GM18517 (cell line): ENCODE data around the gene MTRR.
A peak's percentile ranks its signal among the peaks of the same experiment; 100 is the strongest.

Experiments used
- ATAC-seq: cut with Tn5 transposase; IDR thresholded peaks from one replicate; pipeline ENCODE4 v1.9.1; 2021; ENCODE audit warnings: mild to moderate bottlenecking, moderate library complexity; ENCODE audit not compliant: unreplicated experiment

The MTRR gene

GRCh38 chr5:7894439-7894838 lies 25.5 kb downstream of the MTRR start:
- ATAC-seq = no peak

- ATAC-seq = peak; percentile 97
These were observed 25.9 kb downstream of the MTRR start for GRCh38 chr5:7894860-7895259.

GRCh38 chr5:7897014-7897600 lies 28.2 kb downstream of the MTRR start:
- ATAC-seq = no peak

GRCh38 chr5:7902201-7902600 lies 33.3 kb downstream of the MTRR start:
- no peak for ATAC-seq

GRCh38 chr5:7902666-7903625 lies 34.0 kb downstream of the MTRR start:
- ATAC-seq = no peak

- no peak for ATAC-seq
These were observed 35.2 kb downstream of the MTRR start for GRCh38 chr5:7904170-7904569.

- no peak for ATAC-seq
These were observed 38.7 kb downstream of the MTRR start for GRCh38 chr5:7907612-7908011.

GRCh38 chr5:7908317-7908716 lies 39.4 kb downstream of the MTRR start:
- ATAC-seq = no peak

- ATAC-seq = peak; percentile 60
These were observed 41.9 kb downstream of the MTRR start for GRCh38 chr5:7910738-7911428.

- peak; percentile 13 for ATAC-seq
These were observed 42.5 kb downstream of the MTRR start for GRCh38 chr5:7911429-7911771.

GRCh38 chr5:7916171-7916804 lies 47.3 kb downstream of the MTRR start:
- no peak for ATAC-seq

GRCh38 chr5:7917130-7918123 lies 48.5 kb downstream of the MTRR start:
- no peak for ATAC-seq

GRCh38 chr5:7925961-7926695 lies 57.2 kb downstream of the MTRR start:
- no peak for ATAC-seq

GRCh38 chr5:7926720-7927119 lies 57.8 kb downstream of the MTRR start:
- ATAC-seq = no peak

GRCh38 chr5:7927466-7928375 lies 58.8 kb downstream of the MTRR start:
- ATAC-seq = peak; percentile 84

- ATAC-seq = no peak
These were observed 61.1 kb downstream of the MTRR start for GRCh38 chr5:7930011-7930410.

GRCh38 chr5:7941692-7942091 lies 72.7 kb downstream of the MTRR start:
- no peak for ATAC-seq

- ATAC-seq = no peak
These were observed 78.4 kb downstream of the MTRR start for GRCh38 chr5:7947301-7947700.
